ENCODE measurements around the gene SCARF2. TPM values are rescaled to one million over a fixed set of nuclear protein-coding genes. Genes with fewer than 3 reads are reported as not detected.

The SCARF2 gene
- total and polyA plus RNA-seq, 2 of the 8 experiments (the other 6 are each of a cell fraction or from before 2014, with no cell fraction given) = 4.2 to 9.8 TPM

DNA sequence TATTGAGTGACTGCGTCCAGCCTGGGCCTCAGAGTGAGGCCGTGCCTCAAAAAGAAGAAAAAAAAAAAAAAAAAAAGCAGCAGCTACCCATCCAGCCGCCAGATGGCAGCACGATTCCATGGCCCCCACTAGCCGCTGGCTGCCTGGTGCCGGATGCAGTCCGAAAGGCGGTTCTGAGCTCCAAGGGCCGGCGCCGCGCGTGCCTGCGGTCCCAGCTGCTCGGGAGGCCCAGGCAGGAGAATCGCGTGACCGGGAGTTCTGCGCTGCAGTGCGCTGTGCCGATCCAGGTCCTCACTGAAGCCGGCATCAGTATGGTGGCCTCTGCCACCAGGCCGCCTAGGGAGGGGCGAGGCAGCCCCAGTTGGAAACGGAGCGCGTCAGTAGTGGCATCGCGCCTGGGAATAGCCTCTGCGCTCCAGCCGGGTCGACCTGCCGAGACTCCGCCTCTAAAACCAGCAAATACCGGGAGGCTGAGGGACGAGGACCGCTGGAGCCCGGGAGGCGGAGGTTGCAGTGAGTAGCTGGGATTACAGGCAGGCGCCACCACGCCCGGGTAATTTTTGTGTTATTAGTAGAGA lies 19.3 kb downstream of the SCARF2 start:
- Histone ChIP-seq H4K5ac (ENCODE audit: insufficient read length, low read depth, low read length) (no peak overlapping the region), H3K14ac (ENCODE audit: insufficient read length) (no peak overlapping the region), H3K18ac (ENCODE audit: extremely low read depth, low read length) (no peak overlapping the region), H2BK20ac (ENCODE audit: low read length) (no peak overlapping the region), H2BK12ac (ENCODE audit: low read depth, low read length) (peak overlapping the region; percentile 90; the same call in 1 of the 2 replicates), H4K91ac (replicated peaks; ENCODE audit: insufficient read length, low read length) (no peak overlapping the region), H3K9ac (replicated peaks in 1 of 4; ENCODE audit: extremely low read depth in 1 of 4, low read depth in 3 of 4, low read length in 3 of 4) (no peak overlapping the region), H3K4me3 (ENCODE audit: extremely low read depth in 1 of 4, insufficient read depth in 2 of 4, low read depth in 3 of 4, low read length in 4 of 4) (peak overlapping the region in 3 of 4 experiments; percentile 32 to 51 (median 37); a peak in 6 of 8 replicates), H4K8ac (ENCODE audit: extremely low read depth, insufficient read depth, low read length) (peak overlapping the region; percentile 64; the same call in 1 of the 2 replicates), H3K36me3 (ENCODE audit: control insufficient read depth in 2 of 4, insufficient read depth in 4 of 4, low read length in 3 of 4) (no peaks in the 10 kb centered on the region), H2AK5ac (ENCODE audit: low read depth, low read length) (no peak overlapping the region), H3K79me1 (ENCODE audit: low read depth, low read length) (no peaks in the 10 kb centered on the region), H2BK15ac (ENCODE audit: low read length) (no peak overlapping the region), H3K9me3 (ENCODE audit: insufficient read depth in 2 of 2, low read depth in 1 of 2, low read length in 1 of 2) (no peaks in the 10 kb centered on the region), H3K4me1 (replicated peaks in 1 of 4; ENCODE audit: control insufficient read depth in 3 of 4, insufficient read depth in 4 of 4, low read length in 3 of 4) (no peaks in the 10 kb centered on the region), H3K23ac (ENCODE audit: insufficient read length) (no peak overlapping the region), H3K27ac (ENCODE audit: low read depth, low read length) (no peak overlapping the region), H3K27me3 (replicated peaks in 1 of 4; ENCODE audit: control insufficient read depth in 3 of 4, extremely low read depth in 1 of 4, insufficient read depth in 3 of 4, low read length in 3 of 4) (no peaks in the 10 kb centered on the region), H3K79me2 (ENCODE audit: control insufficient read depth in 1 of 2, insufficient read depth in 2 of 2, low read length in 2 of 2) (no peaks in the 10 kb centered on the region), H4K20me1 (replicated peaks in 1 of 2; ENCODE audit: control insufficient read depth in 1 of 2, insufficient read depth in 2 of 2, low read length in 2 of 2) (peaks cover 0 to 4% of the 10 kb centered on the region in 2 experiments), H2BK5ac (ENCODE audit: low read depth, low read length) (peak overlapping the region; percentile 39; the same call in 1 of the 2 replicates), H3K4me2 (ENCODE audit: insufficient read depth in 1 of 2, low read depth in 2 of 2, low read length in 2 of 2) (peak overlapping the region in 1 of 2 experiments; percentile 64; a peak in 3 of 4 replicates), H3K56ac (replicated peaks; ENCODE audit: insufficient read length, low read depth, low read length) (no peak overlapping the region), H3K23me2 (ENCODE audit: low read depth, low read length) (peaks cover 2% of the 10 kb centered on the region; the same call in 1 of the 2 replicates), H2BK120ac (replicated peaks; ENCODE audit: low read depth, low read length) (peak overlapping the region; percentile 43), H2AFZ (ENCODE audit: low read length) (peak overlapping the region; percentile 10; the same call in 1 of the 2 replicates), H3K4ac (replicated peaks; ENCODE audit: insufficient read length, low read depth, low read length) (no peak overlapping the region)
- DNase-seq (ENCODE audit: low read depth in 1 of 2, low spot score in 2 of 2) (peak in 1 of 2 experiments; percentile 87), FAIRE-seq (no peak)
- CTCF ChIA-PET (ENCODE audit: partially characterized antibody) = interaction anchor here (0.5 to 3.4 kb wide), 29 partner anchors 10 to 355 kb away, joined by 3 to 47 read pairs (median 4); partner anchors contain the start of gene SERPIND1
- POLR2A ChIA-PET (ENCODE audit: partially characterized antibody) = interaction anchor here (1.5 kb wide), 1 partner anchor 39 kb away, joined by 4 read pairs; no protein-coding TSS in a partner anchor
- 35% methylated on average over 37 of the region's 42 CpGs; no CpG with 5 or more reads in 1 of the 2 experiments for WGBS, 2 experiments (ENCODE audit: extremely low coverage in 1 of 2, insufficient coverage in 1 of 2, insufficient read length in 1 of 2, insufficient replicate concordance in 2 of 2, low coverage in 1 of 2, low lambda C conversion rate in 2 of 2, missing lambda C conversion rate in 1 of 2)
- TF ChIP-seq GTF2F1 (IDR thresholded peaks at IDR 0.05; ENCODE audit: borderline replicate concordance, low read depth, low read length) (no peak), EZH2 (IDR thresholded peaks at IDR 0.05; ENCODE audit: low read depth, low read length, severe bottlenecking) (no peak), SP2 (IDR thresholded peaks at IDR 0.05; ENCODE audit: low read length) (no peak), RNF2 (IDR thresholded peaks at IDR 0.05; ENCODE audit: borderline replicate concordance, low read depth, low read length, missing control alignments, poor library complexity, severe bottlenecking) (no peak), KDM5A (IDR thresholded peaks at IDR 0.05; ENCODE audit: low read length) (no peak), TAF7 (optimal IDR thresholded peaks at IDR 0.05; ENCODE audit: borderline replicate concordance, low read depth, low read length) (peak; percentile 37), CBX5 (IDR thresholded peaks at IDR 0.05; ENCODE audit: low read depth, low read length) (no peak), CTBP2 (IDR thresholded peaks at IDR 0.05; ENCODE audit: borderline replicate concordance, insufficient read depth, insufficient read length, low read length) (no peak), SIX5 (IDR thresholded peaks at IDR 0.05; ENCODE audit: low read depth, low read length) (no peak), ASH2L (IDR thresholded peaks at IDR 0.05; ENCODE audit: low read length) (peak; percentile 27), GABPA (IDR thresholded peaks at IDR 0.05; ENCODE audit: borderline replicate concordance, insufficient read depth, low read length) (no peak)
